T47D (cell line): ENCODE results near the gene NHS.

Experiments
- DNase-seq, 2 experiments: peaks; one replicate each; pipeline versions ENCODE4 v3.0.0 to v3.0.0-alpha.2; 2011 to 2012; ENCODE audit warnings: low read depth in 1 of 2, low spot score in 1 of 2
- JUND ChIP-seq: IDR thresholded peaks from 2 replicates; pipeline ENCODE4 v1.6.1; 2012; ENCODE audit warnings: low read depth
- in situ Hi-C: cut with HindIII; loops from 2 replicates; pipeline ENCODE4 v1.10.0; 2016; ENCODE audit warnings: low sequenced_read_pairs, low pct_unique_long_range_greater_than_20kb

NHS gene

DNA sequence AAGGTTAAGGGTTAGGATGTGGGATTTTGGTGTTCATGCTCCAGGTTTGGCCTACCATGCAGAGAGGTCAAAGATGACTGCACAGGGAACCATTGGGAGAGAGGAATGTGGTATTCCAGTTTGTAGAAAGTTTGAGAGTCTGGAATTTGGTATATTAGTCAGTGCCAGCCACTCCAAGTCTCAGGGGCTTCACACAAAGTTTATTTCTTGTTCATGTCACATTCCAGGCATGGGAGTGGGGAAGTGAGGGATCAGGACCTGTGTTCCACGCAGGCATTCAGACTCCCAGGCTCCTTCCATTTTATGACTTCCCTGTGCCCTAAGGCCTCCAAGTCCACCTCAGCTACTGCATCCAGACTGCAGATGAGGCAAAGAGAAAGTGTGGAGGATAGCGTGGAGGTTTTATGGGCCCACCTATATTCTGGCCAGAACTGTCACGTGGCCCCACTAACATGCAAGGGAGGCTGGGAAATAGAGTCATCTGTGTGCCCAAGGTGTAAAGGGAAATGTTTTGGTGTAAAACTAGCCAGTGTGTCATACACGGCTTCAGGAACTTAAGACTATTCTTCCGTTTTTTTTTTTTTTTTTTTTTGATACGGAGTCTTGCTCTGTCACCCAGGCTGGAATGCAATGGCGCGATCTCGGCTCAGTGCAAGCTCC lies 221.7 kb downstream of the NHS start:
- no peak for DNase-seq
- TF ChIP-seq JUND, result no peak
- in situ Hi-C loops, result no loop called here

- in situ Hi-C loops, result no loop called here
- no peak for DNase-seq
- TF ChIP-seq JUND, result no peak
Measured at GRCh38 chrX:17597327-17597726, 222.3 kb downstream of the NHS start.

GRCh38 chrX:17597836-17598439 lies 222.9 kb downstream of the NHS start:
- in situ Hi-C loops, result no loop called here
- DNase-seq, result no peak
- TF ChIP-seq JUND, result no peak

DNA sequence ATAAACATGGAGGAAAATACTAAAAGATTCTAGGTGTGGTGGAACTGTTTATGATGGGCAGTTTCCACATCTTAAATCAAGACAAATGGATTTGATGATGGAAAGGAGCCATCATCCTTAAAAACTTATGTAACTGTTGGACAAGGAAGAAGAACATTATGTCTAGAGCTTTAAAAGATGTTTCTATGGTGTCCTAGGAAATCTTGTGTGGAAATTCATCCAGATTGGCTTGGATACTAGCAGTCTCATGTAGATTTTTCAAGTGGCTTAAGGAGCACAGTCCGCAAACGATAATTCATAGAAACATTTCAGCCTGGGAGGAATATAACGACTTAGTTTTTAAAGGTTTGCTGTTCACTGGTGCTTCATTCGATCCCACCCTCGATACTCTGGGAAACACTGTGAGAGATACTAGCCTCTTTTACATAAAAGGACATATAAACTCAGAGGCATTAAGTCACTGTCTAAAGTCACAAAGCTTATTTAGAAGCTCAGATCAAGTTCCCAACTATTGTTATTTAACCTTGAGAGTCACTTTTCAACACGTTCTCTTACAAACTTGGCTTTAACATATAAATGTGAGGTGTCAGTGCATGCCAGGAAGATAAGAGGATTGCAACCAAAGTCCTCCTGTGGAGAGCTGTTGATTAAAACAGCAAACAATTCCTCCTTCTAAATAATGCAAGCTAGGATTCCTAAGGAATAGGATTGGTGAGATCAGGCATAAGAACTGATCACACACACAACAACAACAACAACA lies 226.6 kb downstream of the NHS start:
- in situ Hi-C loops, result no loop called here
- DNase-seq, result no peak
- TF ChIP-seq JUND, result no peak

GRCh38 chrX:17602245-17602644 lies 227.2 kb downstream of the NHS start:
- TF ChIP-seq JUND, result no peak
- in situ Hi-C loops, result no loop called here
- DNase-seq, result no peak

DNA sequence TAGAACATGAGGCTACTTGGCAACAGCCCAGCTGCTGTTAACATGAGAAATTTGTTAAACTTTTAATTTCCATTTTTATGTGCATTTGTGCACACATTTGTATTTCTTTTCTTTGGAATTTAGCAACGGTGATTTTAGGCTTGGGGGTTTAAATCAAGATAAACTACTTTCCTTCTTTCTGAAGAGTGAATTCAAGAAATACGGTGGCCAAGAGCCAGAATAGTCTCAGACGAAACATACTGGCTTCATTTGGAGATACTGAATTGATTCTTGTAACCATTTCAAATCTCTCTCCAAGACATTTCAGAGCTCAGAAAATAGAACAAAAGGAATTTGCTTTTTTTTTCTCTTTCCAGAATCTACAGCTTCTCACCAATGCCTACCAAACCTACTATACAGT lies 228.2 kb downstream of the NHS start:
- TF ChIP-seq JUND, result no peak
- in situ Hi-C loops, result no loop called here
- DNase-seq, result no peak

- in situ Hi-C loops, result no loop called here
- DNase-seq, result no peak
- no peak for TF ChIP-seq JUND
Measured at GRCh38 chrX:17605676-17606075, 230.7 kb downstream of the NHS start.

DNA sequence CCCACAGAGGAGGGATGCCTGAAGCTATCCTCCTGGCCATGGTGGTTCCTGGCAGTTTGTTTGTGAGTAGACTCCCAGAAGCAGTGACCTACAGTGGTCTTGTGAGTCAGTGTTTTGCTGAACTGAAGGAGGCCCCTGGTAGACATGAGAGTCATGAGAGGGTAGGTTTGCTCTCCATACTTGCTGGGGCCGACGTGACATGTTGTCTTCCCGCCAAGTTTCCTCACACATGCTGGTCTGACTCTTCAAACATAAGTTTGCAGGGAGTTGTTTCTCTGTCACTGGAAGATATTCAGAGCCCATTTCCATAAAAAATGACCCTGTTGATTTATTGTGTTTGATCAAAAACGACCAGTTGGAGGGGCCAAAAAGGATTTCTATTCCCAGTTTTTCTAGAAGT lies 231.2 kb downstream of the NHS start:
- TF ChIP-seq JUND, result no peak
- no peak for DNase-seq
- in situ Hi-C loops, result no loop called here

DNA sequence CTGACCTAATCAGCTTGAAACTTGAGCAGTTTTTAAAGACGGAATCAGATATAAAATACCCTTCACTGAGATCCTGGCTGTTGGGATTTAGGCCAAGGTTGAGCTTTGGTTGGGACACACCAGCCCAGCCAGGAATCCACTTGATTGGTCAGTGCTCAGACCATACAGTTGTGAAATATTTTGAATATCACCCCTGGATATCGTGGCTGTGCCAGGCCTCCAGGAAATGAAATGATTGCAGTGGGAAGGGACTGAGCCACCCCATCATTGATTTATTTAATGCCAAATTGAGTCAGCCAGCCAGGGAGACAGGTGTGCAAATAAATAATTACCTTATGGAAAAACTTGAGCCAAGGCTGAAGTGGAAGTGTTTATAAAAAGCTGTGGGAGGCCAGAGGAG lies 233.9 kb downstream of the NHS start:
- in situ Hi-C loops, result no loop called here
- no peak for DNase-seq
- TF ChIP-seq JUND, result no peak

DNA sequence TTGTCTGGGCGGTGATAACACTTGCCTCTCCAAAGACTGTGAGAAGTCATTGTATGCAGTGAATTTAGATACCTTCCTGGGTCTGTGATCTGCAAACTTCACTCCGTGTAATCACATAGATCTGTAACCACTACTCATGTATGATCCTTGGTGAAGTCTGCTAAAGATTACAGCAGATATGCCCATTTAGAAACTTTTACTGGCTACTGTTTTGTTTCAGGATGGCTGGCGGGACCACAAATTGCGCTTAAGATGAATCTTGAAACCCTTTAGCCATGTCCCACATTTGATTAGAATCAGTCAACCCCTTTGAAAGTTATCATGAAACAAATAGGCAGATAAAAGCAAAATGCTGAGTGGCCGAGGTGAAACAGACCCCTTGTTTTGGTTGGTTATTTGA lies 235.8 kb downstream of the NHS start:
- DNase-seq, result no peak
- in situ Hi-C loops, result no loop called here
- TF ChIP-seq JUND, result no peak

DNA sequence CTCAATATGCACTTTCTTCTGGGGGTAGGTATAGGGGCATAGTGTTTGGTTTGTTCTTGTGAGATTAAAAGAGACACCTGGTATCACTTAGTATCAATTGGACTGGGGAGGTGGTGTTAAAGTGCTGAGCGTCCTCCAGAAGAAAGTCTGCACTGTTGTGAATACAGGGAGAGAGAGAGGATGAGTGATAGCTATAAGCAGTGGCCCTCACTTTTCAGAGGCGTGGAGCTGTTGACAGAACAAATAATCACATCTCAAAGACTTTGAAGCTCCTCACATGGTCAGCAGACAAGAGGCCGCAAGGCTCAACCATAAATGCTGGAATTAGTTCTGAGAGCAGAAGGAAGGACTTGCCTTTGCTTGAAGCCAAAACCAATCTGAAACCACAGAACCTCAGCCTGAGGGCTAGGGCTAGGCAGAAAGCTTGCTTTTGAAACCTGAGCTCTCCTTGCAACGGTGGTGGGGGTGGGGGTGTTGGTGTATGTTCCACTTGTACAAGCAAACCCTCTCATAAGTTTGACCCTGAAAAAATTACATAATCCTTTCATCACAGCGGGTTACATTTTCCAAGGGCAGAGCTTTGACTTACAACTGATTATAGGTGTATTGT lies 239.1 kb downstream of the NHS start:
- in situ Hi-C loops, result no loop called here
- no peak for TF ChIP-seq JUND
- peak in 1 of 2 experiments; percentile 36 for DNase-seq

GRCh38 chrX:17616936-17617335 lies 241.9 kb downstream of the NHS start:
- DNase-seq, result no peak
- TF ChIP-seq JUND, result no peak
- in situ Hi-C loops, result no loop called here

- no peak for DNase-seq
- in situ Hi-C loops, result no loop called here
- no peak for TF ChIP-seq JUND
Measured at GRCh38 chrX:17617806-17618205, 242.8 kb downstream of the NHS start.
